Glomerular endothelial cell (primary cell): ENCODE data around the gene TTLL13. TPM values are rescaled to one million over a fixed set of nuclear protein-coding genes. Genes with fewer than 3 reads are reported as not detected.
"Not testable (repeated sequence)": the region's sequence is repeated elsewhere in the genome, so short reads cannot be mapped to it uniquely, and the experiment has no call there.

Experiments
- DNase-seq: peaks from one replicate; pipeline ENCODE4 v3.0.0-alpha.2; 2011; ENCODE audit warnings: low read depth, low spot score; ENCODE audit errors: extremely low read depth
- total RNA-seq: library from RNA; depleted of rRNA; stranded (reverse); fragments of >200 nt; gene quantifications from 2 replicates; pipeline ENCODE4 v1.2.3, GENCODE V29; 2015

The TTLL13 gene
- total RNA-seq, 1 donor from 2014 or later, result not detected

DNA sequence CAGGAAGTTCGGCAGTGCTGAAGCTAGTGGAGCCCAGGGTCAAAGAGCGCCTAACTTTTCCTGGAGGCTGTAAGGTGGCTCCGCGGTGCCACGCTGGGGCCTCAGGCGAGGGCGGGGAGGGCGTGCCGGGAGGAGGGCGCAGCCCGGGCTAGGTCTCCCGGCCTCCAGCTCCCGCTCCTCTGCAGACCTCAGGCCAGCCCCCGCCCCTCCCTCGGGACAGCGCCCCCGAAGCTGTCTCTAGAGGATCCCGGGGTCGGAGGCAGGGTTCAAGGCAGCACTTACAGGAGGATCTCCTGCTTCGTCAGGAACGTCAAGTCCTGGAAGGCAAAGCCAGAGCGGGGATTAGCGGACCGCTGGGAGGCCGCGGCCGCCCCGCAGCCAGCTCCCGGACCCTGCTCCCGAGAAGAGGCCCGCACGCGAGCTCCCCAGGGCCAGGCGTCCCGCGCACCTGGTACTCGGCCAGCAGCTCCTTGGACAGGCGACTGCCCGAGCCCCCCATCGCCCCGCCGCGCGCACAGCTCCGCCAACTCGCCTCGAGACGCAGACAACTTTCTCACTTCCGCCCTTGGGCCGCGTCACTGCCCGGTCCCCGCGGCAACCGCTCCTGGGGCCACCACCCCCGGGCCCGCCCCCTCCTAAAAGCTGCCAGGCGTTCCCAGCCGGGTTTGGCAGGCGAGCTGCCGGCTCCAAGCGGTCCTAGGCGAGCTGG, 15.8 kb upstream of the TTLL13 start, which contains the start of gene CIB1:
TSS of gene CIB1 (minus strand) at position 555 of the 709 bp plus-strand sequence. CDS start at position 499, 56 bp downstream.
- peak; percentile 58 for DNase-seq

- no peak for DNase-seq
These were observed 15.0 kb upstream of the TTLL13 start, which contains the start of gene GDPGP1 for GRCh38 chr15:90234096-90234988. TSS of gene GDPGP1 (plus strand) at chr15:90234209. CDS start at chr15:90240909, 6,700 bp downstream.

DNA sequence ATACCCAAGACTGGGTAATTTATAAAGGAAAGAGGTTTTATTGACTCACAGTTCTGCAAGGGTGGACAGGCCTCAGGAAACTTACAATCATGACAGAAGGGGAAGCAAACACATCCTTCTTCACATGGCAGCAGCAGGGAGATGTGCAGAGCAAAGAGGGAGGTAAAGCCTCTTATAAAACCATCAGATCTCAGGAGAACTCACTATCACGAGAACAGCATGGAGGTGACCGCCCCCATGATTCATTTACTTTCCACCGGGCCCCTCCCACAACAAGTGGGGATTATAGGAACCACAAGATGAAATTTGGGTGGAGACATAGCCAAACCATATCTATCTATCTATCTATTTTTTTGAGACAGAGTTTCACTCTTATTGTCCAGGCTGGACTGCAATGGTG, 10.0 kb upstream of the TTLL13 start:
- no peak for DNase-seq

- DNase-seq, result no peak
These were observed 8.5 kb upstream of the TTLL13 start for GRCh38 chr15:90240856-90241255.

- no peak for DNase-seq
These were observed 7.8 kb upstream of the TTLL13 start for GRCh38 chr15:90241343-90242192.

GRCh38 chr15:90243943-90244639, 5.3 kb upstream of the TTLL13 start:
- no peak for DNase-seq

- DNase-seq, result no peak
These were observed 560 bp upstream of the TTLL13 start for GRCh38 chr15:90248789-90249202.

DNA sequence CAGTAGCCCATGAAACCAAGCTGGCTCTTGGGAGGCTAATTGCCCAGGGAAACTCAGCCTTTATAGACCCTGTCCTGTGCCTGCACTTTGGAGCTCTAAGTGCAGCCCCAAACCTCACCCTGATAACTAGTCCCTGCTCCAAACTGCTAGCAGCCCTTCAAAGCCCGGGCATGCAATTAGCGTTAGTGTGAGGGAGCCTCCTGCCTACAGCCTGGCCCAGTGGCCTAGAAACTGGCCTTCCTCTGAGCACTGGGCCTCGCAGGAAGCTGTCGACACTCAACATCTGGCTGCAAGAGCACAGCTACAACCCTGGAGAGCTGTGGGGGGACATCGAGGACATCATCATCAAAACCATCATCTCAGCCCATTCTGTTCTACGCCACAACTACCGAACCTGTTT, 8.4 kb downstream of the TTLL13 start:
- DNase-seq, result no peak

- DNase-seq, result no peak
These were observed 10.2 kb downstream of the TTLL13 start for GRCh38 chr15:90259524-90259923.

GRCh38 chr15:90260731-90261130, 11.4 kb downstream of the TTLL13 start:
- not testable (repeated sequence) for DNase-seq

- no peak for DNase-seq
These were observed 12.5 kb downstream of the TTLL13 start for GRCh38 chr15:90261811-90262210.

GRCh38 chr15:90262426-90262825, 13.1 kb downstream of the TTLL13 start:
- no peak for DNase-seq

GRCh38 chr15:90264671-90265070, 15.3 kb downstream of the TTLL13 start:
- no peak for DNase-seq

GRCh38 chr15:90265271-90266060, 16.1 kb downstream of the TTLL13 start, which contains the start of gene NGRN:
TSS of gene NGRN (plus strand) at chr15:90265672. CDS start at chr15:90265713, 41 bp downstream.
- DNase-seq, result peak; percentile 72

DNA sequence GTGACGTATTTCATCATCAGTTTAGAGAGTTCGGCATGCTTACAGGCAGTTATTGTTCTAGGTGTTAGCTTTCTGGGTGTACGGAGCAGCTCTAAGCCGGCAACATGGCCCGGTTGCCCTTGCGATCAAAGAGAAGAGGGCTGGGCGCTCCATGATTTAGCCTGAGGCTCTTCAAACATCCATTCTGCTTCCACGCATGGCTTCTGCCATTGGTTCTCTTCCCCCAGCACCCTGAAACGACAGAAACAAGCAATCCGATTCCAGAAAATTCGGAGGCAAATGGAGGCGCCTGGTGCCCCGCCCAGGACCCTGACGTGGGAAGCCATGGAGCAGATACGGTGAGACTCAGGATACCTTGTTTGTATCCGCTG, 16.7 kb downstream of the TTLL13 start:
- no peak for DNase-seq

- DNase-seq, result no peak
These were observed 17.1 kb downstream of the TTLL13 start for GRCh38 chr15:90266485-90266884.

DNA sequence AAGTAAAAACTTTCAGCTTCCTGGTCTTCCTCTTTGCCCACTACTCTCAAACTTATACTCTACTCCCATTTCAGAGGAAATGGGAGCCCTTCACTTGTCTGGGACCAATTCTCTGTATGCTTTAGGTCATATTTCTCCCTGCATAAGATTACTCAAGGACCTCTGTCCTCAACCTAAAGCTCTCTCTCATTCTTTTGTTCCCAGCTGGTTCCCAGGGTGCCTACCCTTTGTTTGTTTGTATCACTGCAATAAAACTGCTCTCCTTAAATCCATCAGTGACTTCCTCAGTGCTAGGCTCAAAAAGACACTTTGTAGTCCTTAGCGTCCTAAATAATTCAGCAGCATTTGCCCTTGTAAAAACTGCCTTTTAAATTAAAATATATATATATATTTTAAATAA, 19.1 kb downstream of the TTLL13 start:
- no peak for DNase-seq

- DNase-seq, result no peak
These were observed 21.3 kb downstream of the TTLL13 start for GRCh38 chr15:90270502-90271150.
